IMR-90 (cell line): ENCODE measurements around the gene EFHD1. TPM values are rescaled to one million over a fixed set of nuclear protein-coding genes. Genes with fewer than 3 reads are reported as not detected.
A peak's percentile ranks its signal among the peaks of the same experiment; 100 is the strongest.

Source experiments
- ATAC-seq: fragments of 200-7000 bp; cut with Tn5 transposase; 2 replicates; pipeline ENCODE4 v1.9.1; 2020; ENCODE audit warnings: low read depth, mild to moderate bottlenecking, moderate library complexity
- BruUV-seq: library from RNA; stranded (reverse); fragments of 400-500 nt; replicated peaks from 2 replicates; lab custom pipeline; 2021; lab: Mats Ljungman, UMichigan
- CTCF ChIA-PET: fragments of 300-600 bp; formaldehyde crosslinking; extraction: SDS; loops from one replicate; lab custom pipeline; 2021; ENCODE audit warnings: antibody characterized with exemption; lab: Yijun Ruan, JAX
- POLR2A ChIA-PET: fragments of 300-600 bp; sonication (Branson Sonifier 250); formaldehyde crosslinking; loops from one replicate; lab custom pipeline; 2022; ENCODE audit warnings: antibody characterized with exemption; ENCODE audit not compliant: unreplicated experiment; lab: Charles Lee
- DNase-seq: peaks from one replicate; pipeline ENCODE4 v3.0.0; 2013
- H2AFZ ChIP-seq: replicated peaks from 2 replicates; pipeline ENCODE3; 2013; ENCODE audit warnings: low read length, mild to moderate bottlenecking; ENCODE audit not compliant: poor library complexity
- H2AK5ac ChIP-seq: 2 replicates; pipeline ENCODE4 v1.6.1; 2013; ENCODE audit warnings: low read depth, low read length, inconsistent platforms
- H2AK9ac ChIP-seq: replicated peaks from 2 replicates; pipeline ENCODE3; 2013; ENCODE audit warnings: mild to moderate bottlenecking, low read depth, low read length, moderate library complexity; ENCODE audit not compliant: poor library complexity
- H2BK120ac ChIP-seq: 2 replicates; pipeline ENCODE4 v1.6.1; 2013; ENCODE audit warnings: low read depth, low read length, inconsistent platforms
- H2BK15ac ChIP-seq: 3 replicates; pipeline ENCODE4 v1.6.1; 2013; ENCODE audit warnings: low read depth, low read length, inconsistent platforms
- H2BK20ac ChIP-seq: 2 replicates; pipeline ENCODE4 v1.6.1; 2013; ENCODE audit warnings: low read depth, mild to moderate bottlenecking, inconsistent platforms, low read length, moderate library complexity
- H2BK5ac ChIP-seq: 2 replicates; pipeline ENCODE4 v1.6.1; 2013; ENCODE audit warnings: mild to moderate bottlenecking, low read depth, low read length, inconsistent platforms; ENCODE audit not compliant: poor library complexity, severe bottlenecking
- H3K14ac ChIP-seq: replicated peaks from 2 replicates; pipeline ENCODE4 v1.6.1; 2013; ENCODE audit warnings: low read depth, low read length, inconsistent platforms
- H3K18ac ChIP-seq: 2 replicates; pipeline ENCODE4 v1.6.1; 2013; ENCODE audit warnings: low read depth, low read length, control low read depth
- H3K23ac ChIP-seq: 2 replicates; pipeline ENCODE4 v1.6.1; 2013; ENCODE audit warnings: low read depth, low read length, inconsistent platforms
- H3K27ac ChIP-seq: 2 replicates; pipeline ENCODE4 v1.5.1; 2013; ENCODE audit warnings: mild to moderate bottlenecking, control low read depth, low read length; ENCODE audit not compliant: insufficient read depth
- H3K27me3 ChIP-seq: 2 replicates; pipeline ENCODE4 v1.6.1; 2013; ENCODE audit warnings: low read length; ENCODE audit not compliant: control insufficient read depth, insufficient read depth
- H3K36me3 ChIP-seq: 2 replicates; pipeline ENCODE4 v1.6.1; 2013; ENCODE audit warnings: low read length, mixed read lengths; ENCODE audit not compliant: control insufficient read depth, insufficient read depth
- H3K4ac ChIP-seq: 2 replicates; pipeline ENCODE4 v1.6.1; 2013; ENCODE audit warnings: low read depth, low read length, inconsistent platforms
- H3K4me1 ChIP-seq: 2 replicates; pipeline ENCODE4 v1.6.1; 2013; ENCODE audit warnings: low read length, mixed read lengths; ENCODE audit not compliant: control insufficient read depth, insufficient read depth
- H3K4me2 ChIP-seq: 2 replicates; pipeline ENCODE4 v1.6.1; 2013; ENCODE audit warnings: low read depth, mild to moderate bottlenecking, control low read depth, low read length, moderate library complexity
- H3K4me3 ChIP-seq: 2 replicates; pipeline ENCODE4 v1.5.1; 2013; ENCODE audit warnings: low read depth, mild to moderate bottlenecking, control low read depth, low read length, moderate library complexity; ENCODE audit not compliant: insufficient read depth
- H3K56ac ChIP-seq: 2 replicates; pipeline ENCODE4 v1.6.1; 2013; ENCODE audit warnings: low read length, inconsistent platforms; ENCODE audit not compliant: insufficient read depth; ENCODE audit errors: extremely low read depth
- H3K79me1 ChIP-seq, 2 experiments: 2 replicates each; pipeline ENCODE4 v1.6.1; 2013; ENCODE audit warnings: low read length in 2 of 2, inconsistent platforms in 1 of 2, low read depth in 1 of 2
- H3K9ac ChIP-seq: 2 replicates; pipeline ENCODE4 v1.6.1; 2013; ENCODE audit warnings: low read depth, low read length, control low read depth
- H3K9me1 ChIP-seq: 2 replicates; pipeline ENCODE4 v1.6.1; 2013; ENCODE audit warnings: low read length, inconsistent platforms; ENCODE audit not compliant: insufficient read depth
- H3K9me3 ChIP-seq: 2 replicates; pipeline ENCODE4 v1.6.1; 2013; ENCODE audit warnings: low read length; ENCODE audit not compliant: control insufficient read depth, insufficient read depth
- H4K20me1 ChIP-seq: 2 replicates; pipeline ENCODE4 v1.6.1; 2013; ENCODE audit warnings: low read length, inconsistent platforms; ENCODE audit not compliant: insufficient read depth
- H4K5ac ChIP-seq: 2 replicates; pipeline ENCODE4 v1.6.1; 2013; ENCODE audit warnings: mild to moderate bottlenecking, low read depth, low read length, control low read depth
- H4K8ac ChIP-seq, 2 experiments: 2 replicates each; pipeline ENCODE4 v1.6.1; 2013; ENCODE audit warnings: low read depth in 2 of 2, low read length in 2 of 2, control low read depth in 1 of 2, inconsistent platforms in 1 of 2
- H4K91ac ChIP-seq: 2 replicates; pipeline ENCODE4 v1.6.1; 2013; ENCODE audit warnings: low read depth, low read length, inconsistent platforms; ENCODE audit not compliant: insufficient read depth
- BHLHE40 ChIP-seq: fragments of 150-350 bp; IDR thresholded peaks from 2 replicates; pipeline ENCODE4 v1.6.1; 2016; ENCODE audit warnings: mild to moderate bottlenecking, low read depth, low read length
- CEBPB ChIP-seq: IDR thresholded peaks from 2 replicates; pipeline ENCODE4 v1.6.1; 2012; ENCODE audit warnings: low read depth, low read length, improper control_type of control experiment
- CHD1 ChIP-seq: IDR thresholded peaks from 2 replicates; pipeline ENCODE4 v1.6.1; 2012; ENCODE audit warnings: low read depth, low read length, improper control_type of control experiment
- FOS ChIP-seq: fragments of 150-350 bp; IDR thresholded peaks from 2 replicates; pipeline ENCODE4 v1.6.1; 2016; ENCODE audit warnings: low read depth, low read length
- MAFK ChIP-seq: IDR thresholded peaks from 2 replicates; pipeline ENCODE4 v1.6.1; 2012; ENCODE audit warnings: low read depth, low read length, improper control_type of control experiment
- MAZ ChIP-seq: IDR thresholded peaks from 2 replicates; pipeline ENCODE4 v1.6.1; 2012; ENCODE audit warnings: low read depth, mild to moderate bottlenecking, low read length, improper control_type of control experiment, moderate library complexity, borderline replicate concordance
- MXI1 ChIP-seq: IDR thresholded peaks from 2 replicates; pipeline ENCODE4 v1.6.1; 2012; ENCODE audit warnings: low read depth, mild to moderate bottlenecking, low read length, moderate library complexity, borderline replicate concordance
- NFE2L2 ChIP-seq: fragments of 150-350 bp; IDR thresholded peaks from 2 replicates; pipeline ENCODE4 v1.6.1; 2016; ENCODE audit warnings: low read depth, mild to moderate bottlenecking, low read length
- POLR2A ChIP-seq: IDR thresholded peaks from 2 replicates; pipeline ENCODE4 v1.6.1; 2012; ENCODE audit warnings: mild to moderate bottlenecking, low read depth, low read length
- RAD21 ChIP-seq: IDR thresholded peaks from 2 replicates; pipeline ENCODE4 v1.6.1; 2012; ENCODE audit warnings: low read length, improper control_type of control experiment
- RCOR1 ChIP-seq: IDR thresholded peaks from 2 replicates; pipeline ENCODE4 v1.6.1; 2012; ENCODE audit warnings: mild to moderate bottlenecking, low read length, improper control_type of control experiment; ENCODE audit not compliant: insufficient replicate concordance
- RFX5 ChIP-seq: IDR thresholded peaks from 2 replicates; pipeline ENCODE4 v1.8.0; 2012; ENCODE audit warnings: low read depth, mild to moderate bottlenecking, low read length, moderate library complexity
- SMC3 ChIP-seq: fragments of 150-350 bp; IDR thresholded peaks from 2 replicates; pipeline ENCODE4 v1.6.1; 2016; ENCODE audit warnings: low read depth, mild to moderate bottlenecking, antibody characterized with exemption, low read length, moderate library complexity
- WGBS, 2 experiments: methylation state at CpG; one replicate each; pipeline versions ENCODE4 v1.1.5 to v1.1.7; 2013; ENCODE audit warnings: missing lambda C conversion rate in 2 of 2; ENCODE audit not compliant: insufficient read length in 1 of 2; ENCODE audit errors: extremely low coverage in 2 of 2; 5-methylcytosine and 5-hydroxymethylcytosine counted together
- dilution Hi-C: fragments of 300-500 bp; cut with HindIII; formaldehyde crosslinking; loops from one replicate; pipeline ENCODE4 v1.14.3; 2018; ENCODE audit warnings: low sequenced_read_pairs; ENCODE audit not compliant: unreplicated experiment
- in situ Hi-C: fragments of 300-500 bp; cut with MboI; formaldehyde crosslinking; loops from 3 replicates; pipeline ENCODE4 v1.14.3; 2019; ENCODE audit warnings: low sequenced_read_pairs, inconsistent platforms, mixed read lengths
- intact Hi-C: fragments of 100-400 bp; cut with micrococcal nuclease; formaldehyde crosslinking; loops from 2 replicates; pipeline ENCODE4 v1.10.0; 2022
- polyA plus RNA-seq, 3 experiments: library from polyadenylated mRNA; depleted of rRNA; stranded (reverse); fragments of >200 nt; gene quantifications; 2 replicates each; pipeline ENCODE4 v1.2.3, GENCODE V29; 2012; ENCODE audit warnings: low replicate concordance in 1 of 3
- total RNA-seq: library from RNA; depleted of rRNA; stranded (reverse); fragments of >200 nt; gene quantifications from 2 replicates; pipeline ENCODE4 v1.2.3, GENCODE V29; 2012
- TF ChIP-seq, protein P1 (sequence below): fragments of 150-350 bp; IDR thresholded peaks from 2 replicates; pipeline ENCODE4 v1.6.1; 2016; ENCODE audit warnings: low read depth, mild to moderate bottlenecking, low read length, moderate library complexity, borderline replicate concordance
- TF ChIP-seq, protein P2 (sequence below): conservative IDR thresholded peaks from 2 replicates; pipeline ENCODE4 v1.5.1; 2012; ENCODE audit warnings: mild to moderate bottlenecking, low read depth, low read length, improper control_type of control experiment
- TF ChIP-seq, protein P3 (sequence below): fragments of 150-350 bp; IDR thresholded peaks from 2 replicates; pipeline ENCODE4 v1.6.1; 2017; ENCODE audit warnings: mild to moderate bottlenecking, antibody characterized with exemption, low read length, low read depth

Gene EFHD1
- total and polyA plus RNA-seq, 2 of the 4 experiments (the other 2 are of a cell fraction): 0.27 TPM; not detected in 1

DNA sequence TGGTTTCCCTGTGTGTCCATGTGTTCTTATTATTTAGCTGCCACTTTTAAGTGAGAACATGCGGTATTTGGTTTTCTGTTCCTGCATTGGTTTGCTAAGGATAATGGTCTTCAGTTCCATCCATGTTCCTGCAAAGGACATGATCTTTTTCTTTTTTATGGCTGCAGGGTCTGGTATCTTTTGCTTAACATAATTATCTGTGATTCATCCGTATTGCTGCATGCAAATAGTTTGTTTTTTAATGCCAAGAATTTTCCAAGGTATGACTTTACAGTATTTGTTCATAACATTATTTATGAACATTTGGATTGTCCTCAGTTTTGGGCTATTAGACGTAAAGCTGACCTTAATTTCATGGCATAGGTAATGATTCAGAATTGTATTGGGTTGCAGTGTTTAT, 81.6 kb downstream of the EFHD1 start:
- H4K20me1 ChIP-seq: peaks cover 32% of the 10 kb centered on the region
- ATAC-seq: peak; percentile 56
- TF ChIP-seq BHLHE40 (no peak), CEBPB (no peak), MAFK (no peak), NFE2L2 (no peak), POLR2A (no peak), MAZ (no peak), MXI1 (no peak), SMC3 (no peak), RFX5 (no peak), RAD21 (no peak), RCOR1 (no peak), CHD1 (no peak), FOS (no peak)
- TF ChIP-seq, protein P1, sequence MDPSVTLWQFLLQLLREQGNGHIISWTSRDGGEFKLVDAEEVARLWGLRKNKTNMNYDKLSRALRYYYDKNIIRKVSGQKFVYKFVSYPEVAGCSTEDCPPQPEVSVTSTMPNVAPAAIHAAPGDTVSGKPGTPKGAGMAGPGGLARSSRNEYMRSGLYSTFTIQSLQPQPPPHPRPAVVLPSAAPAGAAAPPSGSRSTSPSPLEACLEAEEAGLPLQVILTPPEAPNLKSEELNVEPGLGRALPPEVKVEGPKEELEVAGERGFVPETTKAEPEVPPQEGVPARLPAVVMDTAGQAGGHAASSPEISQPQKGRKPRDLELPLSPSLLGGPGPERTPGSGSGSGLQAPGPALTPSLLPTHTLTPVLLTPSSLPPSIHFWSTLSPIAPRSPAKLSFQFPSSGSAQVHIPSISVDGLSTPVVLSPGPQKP: no peak
- TF ChIP-seq, protein P2, sequence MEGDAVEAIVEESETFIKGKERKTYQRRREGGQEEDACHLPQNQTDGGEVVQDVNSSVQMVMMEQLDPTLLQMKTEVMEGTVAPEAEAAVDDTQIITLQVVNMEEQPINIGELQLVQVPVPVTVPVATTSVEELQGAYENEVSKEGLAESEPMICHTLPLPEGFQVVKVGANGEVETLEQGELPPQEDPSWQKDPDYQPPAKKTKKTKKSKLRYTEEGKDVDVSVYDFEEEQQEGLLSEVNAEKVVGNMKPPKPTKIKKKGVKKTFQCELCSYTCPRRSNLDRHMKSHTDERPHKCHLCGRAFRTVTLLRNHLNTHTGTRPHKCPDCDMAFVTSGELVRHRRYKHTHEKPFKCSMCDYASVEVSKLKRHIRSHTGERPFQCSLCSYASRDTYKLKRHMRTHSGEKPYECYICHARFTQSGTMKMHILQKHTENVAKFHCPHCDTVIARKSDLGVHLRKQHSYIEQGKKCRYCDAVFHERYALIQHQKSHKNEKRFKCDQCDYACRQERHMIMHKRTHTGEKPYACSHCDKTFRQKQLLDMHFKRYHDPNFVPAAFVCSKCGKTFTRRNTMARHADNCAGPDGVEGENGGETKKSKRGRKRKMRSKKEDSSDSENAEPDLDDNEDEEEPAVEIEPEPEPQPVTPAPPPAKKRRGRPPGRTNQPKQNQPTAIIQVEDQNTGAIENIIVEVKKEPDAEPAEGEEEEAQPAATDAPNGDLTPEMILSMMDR: no peak
- TF ChIP-seq, protein P3, sequence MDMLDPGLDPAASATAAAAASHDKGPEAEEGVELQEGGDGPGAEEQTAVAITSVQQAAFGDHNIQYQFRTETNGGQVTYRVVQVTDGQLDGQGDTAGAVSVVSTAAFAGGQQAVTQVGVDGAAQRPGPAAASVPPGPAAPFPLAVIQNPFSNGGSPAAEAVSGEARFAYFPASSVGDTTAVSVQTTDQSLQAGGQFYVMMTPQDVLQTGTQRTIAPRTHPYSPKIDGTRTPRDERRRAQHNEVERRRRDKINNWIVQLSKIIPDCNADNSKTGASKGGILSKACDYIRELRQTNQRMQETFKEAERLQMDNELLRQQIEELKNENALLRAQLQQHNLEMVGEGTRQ: no peak

More for the DNA sequence above, 81.6 kb downstream of the EFHD1 start:
- Histone ChIP-seq H2BK20ac (no peak overlapping the region), H2BK15ac (no peak overlapping the region), H2AK9ac (no peak overlapping the region), H2BK120ac (no peak overlapping the region), H3K79me1 (peaks cover 24 to 47% of the 10 kb centered on the region in 2 experiments), H3K27me3 (no peaks in the 10 kb centered on the region), H4K8ac (no peak overlapping the region), H4K5ac (no peak overlapping the region), H2AK5ac (no peak overlapping the region), H3K18ac (no peak overlapping the region), H3K14ac (no peak overlapping the region), H3K23ac (no peak overlapping the region), H3K4me3 (no peak overlapping the region), H3K56ac (no peak overlapping the region), H3K4ac (no peak overlapping the region), H3K9me1 (no peaks in the 10 kb centered on the region), H2BK5ac (no peak overlapping the region), H4K91ac (no peak overlapping the region), H3K4me1 (peaks cover 2% of the 10 kb centered on the region), H3K36me3 (peaks cover 12% of the 10 kb centered on the region), H3K4me2 (peak overlapping the region; percentile 55; the same call in 1 of the 2 replicates), H2AFZ (no peak overlapping the region), H3K27ac (no peak overlapping the region), H3K9ac (no peak overlapping the region), H3K9me3 (no peaks in the 10 kb centered on the region)
- WGBS, 2 experiments: no CpG with 5 or more reads among the region's 3 CpGs
- peak; percentile 18 for DNase-seq
- in situ Hi-C loops (no loop called here), intact Hi-C loops (no loop called here), dilution Hi-C loops (no loop called here)
- CTCF ChIA-PET: no interaction called here
- POLR2A ChIA-PET: no interaction called here
- no TSS peak for BruUV-seq
